GM19455 (cell line): ENCODE data around the gene APEH.
"Not testable (repeated sequence)": the region's sequence is repeated elsewhere in the genome, so short reads cannot be mapped to it uniquely, and the experiment has no call there.

Experiments used
- ATAC-seq: cut with Tn5 transposase; IDR thresholded peaks from one replicate; pipeline ENCODE4 v1.9.1; 2021; ENCODE audit not compliant: unreplicated experiment

The APEH gene

GRCh38 chr3:49667701-49668413 lies 6.3 kb upstream of the APEH start:
- ATAC-seq, result no peak

GRCh38 chr3:49668414-49668797 lies 5.7 kb upstream of the APEH start:
- no peak for ATAC-seq

GRCh38 chr3:49668861-49669260 lies 5.3 kb upstream of the APEH start:
- ATAC-seq, result no peak

GRCh38 chr3:49669352-49669751 lies 4.8 kb upstream of the APEH start:
- no peak for ATAC-seq

GRCh38 chr3:49670940-49671290 lies 3.2 kb upstream of the APEH start:
- no peak for ATAC-seq

- ATAC-seq, result no peak
These were observed 2.6 kb upstream of the APEH start for GRCh38 chr3:49671291-49672288.

- no peak for ATAC-seq
These were observed 933 bp upstream of the APEH start for GRCh38 chr3:49673121-49673714.

GRCh38 chr3:49674497-49674983 lies 389 bp downstream of the APEH start:
- peak; percentile 32 for ATAC-seq

GRCh38 chr3:49675912-49676311 lies 1.8 kb downstream of the APEH start:
- no peak for ATAC-seq

GRCh38 chr3:49680493-49681231 lies 6.5 kb downstream of the APEH start:
- ATAC-seq, result no peak

- ATAC-seq, result no peak
These were observed 7.0 kb downstream of the APEH start for GRCh38 chr3:49681232-49681522.

GRCh38 chr3:49681543-49681942 lies 7.4 kb downstream of the APEH start:
- no peak for ATAC-seq

- ATAC-seq, result no peak
These were observed 9.0 kb downstream of the APEH start for GRCh38 chr3:49683162-49683561.

- ATAC-seq, result not testable (repeated sequence)
These were observed 10.3 kb downstream of the APEH start for GRCh38 chr3:49684453-49684852.

GRCh38 chr3:49685103-49685502 lies 11.0 kb downstream of the APEH start:
- ATAC-seq, result not testable (repeated sequence)

GRCh38 chr3:49685846-49686245 lies 11.7 kb downstream of the APEH start:
- not testable (repeated sequence) for ATAC-seq

GRCh38 chr3:49686346-49686745 lies 12.2 kb downstream of the APEH start:
- not testable (repeated sequence) for ATAC-seq

GRCh38 chr3:49686769-49687423 lies 12.7 kb downstream of the APEH start:
- not testable (repeated sequence) for ATAC-seq

- not testable (repeated sequence) for ATAC-seq
These were observed 13.3 kb downstream of the APEH start for GRCh38 chr3:49687424-49687795.

GRCh38 chr3:49688338-49689045 lies 14.3 kb downstream of the APEH start:
- ATAC-seq, result not testable (repeated sequence)
